Measurements from ENCODE around the gene FGFR3. TPM values are rescaled to one million over a fixed set of nuclear protein-coding genes. Genes with fewer than 3 reads are reported as not detected.

The FGFR3 gene
- total RNA-seq, 4 donors from 2014 or later = 438 to 805 (median 489) TPM

DNA sequence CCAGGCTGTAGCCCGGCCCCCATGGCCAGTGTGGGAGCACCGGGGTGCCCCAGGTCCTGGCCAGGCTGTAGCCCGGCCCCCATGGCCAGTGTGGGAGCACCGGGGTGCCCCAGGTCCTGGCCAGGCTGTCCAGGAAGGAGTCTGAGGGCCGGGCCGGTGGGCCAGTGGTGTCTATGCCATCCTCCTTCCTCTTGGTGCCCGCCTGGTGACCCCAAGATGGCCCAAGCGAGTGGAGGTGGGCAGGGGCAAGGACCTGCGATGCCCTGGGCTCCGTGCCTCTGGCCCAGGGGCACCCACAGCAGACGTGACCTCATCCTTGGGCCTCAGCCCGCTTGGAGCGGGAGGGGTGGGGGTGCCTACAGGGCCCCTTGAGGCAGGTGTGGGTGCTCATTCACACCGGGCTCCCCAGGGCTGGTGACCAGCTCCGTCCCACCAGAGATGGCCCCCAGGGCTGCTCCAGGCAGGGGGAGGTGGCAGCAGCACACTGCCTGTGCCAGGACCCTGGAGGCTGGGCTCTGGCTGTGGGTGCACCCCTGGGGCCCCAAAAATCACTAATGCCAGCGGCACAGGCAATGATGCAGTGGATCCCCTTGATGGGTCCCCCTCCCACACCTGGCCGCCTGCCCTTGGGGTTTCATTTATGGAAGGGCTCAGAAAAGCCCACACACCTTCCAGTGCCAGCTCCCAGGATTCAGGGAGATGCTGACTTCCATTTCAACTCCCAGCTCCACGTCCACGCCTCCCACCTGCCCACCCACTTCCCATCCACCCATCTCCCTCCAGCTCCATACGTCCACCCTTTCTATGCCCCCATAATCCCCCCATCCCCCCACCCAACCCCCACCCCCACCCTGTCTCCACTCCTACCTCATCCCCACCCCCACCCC lies 36.0 kb upstream of the FGFR3 start:
- TF ChIP-seq POLR2A (IDR thresholded peaks at IDR 0.05) = no peak
- TF ChIP-seq, protein P1, sequence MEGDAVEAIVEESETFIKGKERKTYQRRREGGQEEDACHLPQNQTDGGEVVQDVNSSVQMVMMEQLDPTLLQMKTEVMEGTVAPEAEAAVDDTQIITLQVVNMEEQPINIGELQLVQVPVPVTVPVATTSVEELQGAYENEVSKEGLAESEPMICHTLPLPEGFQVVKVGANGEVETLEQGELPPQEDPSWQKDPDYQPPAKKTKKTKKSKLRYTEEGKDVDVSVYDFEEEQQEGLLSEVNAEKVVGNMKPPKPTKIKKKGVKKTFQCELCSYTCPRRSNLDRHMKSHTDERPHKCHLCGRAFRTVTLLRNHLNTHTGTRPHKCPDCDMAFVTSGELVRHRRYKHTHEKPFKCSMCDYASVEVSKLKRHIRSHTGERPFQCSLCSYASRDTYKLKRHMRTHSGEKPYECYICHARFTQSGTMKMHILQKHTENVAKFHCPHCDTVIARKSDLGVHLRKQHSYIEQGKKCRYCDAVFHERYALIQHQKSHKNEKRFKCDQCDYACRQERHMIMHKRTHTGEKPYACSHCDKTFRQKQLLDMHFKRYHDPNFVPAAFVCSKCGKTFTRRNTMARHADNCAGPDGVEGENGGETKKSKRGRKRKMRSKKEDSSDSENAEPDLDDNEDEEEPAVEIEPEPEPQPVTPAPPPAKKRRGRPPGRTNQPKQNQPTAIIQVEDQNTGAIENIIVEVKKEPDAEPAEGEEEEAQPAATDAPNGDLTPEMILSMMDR (IDR thresholded peaks at IDR 0.05) = no peak
- H3K4me3 ChIP-seq (ENCODE audit: low read depth, poor library complexity, severe bottlenecking) = no peak overlapping the region
- WGBS, 2 donors = 65 to 76% methylated on average over 8 to 9 of the region's 20 CpGs
- intact Hi-C loops (cut with DNase I; ENCODE audit: low total_unique reads) = no loop called here
- DNase-seq (ENCODE audit: low spot score in 2 of 2) = no peak

- intact Hi-C loops (cut with DNase I; ENCODE audit: low total_unique reads) = no loop called here
- TF ChIP-seq, protein P1 (IDR thresholded peaks at IDR 0.05) = no peak
- TF ChIP-seq POLR2A (IDR thresholded peaks at IDR 0.05) = no peak
- WGBS, 2 donors = 59% methylated on average over 17 of the region's 17 CpGs
- DNase-seq (ENCODE audit: low spot score in 2 of 2) = no peak
- no peak overlapping the region for H3K4me3 ChIP-seq (ENCODE audit: low read depth, poor library complexity, severe bottlenecking)
Measured at GRCh38 chr4:1757836-1758235, 35.3 kb upstream of the FGFR3 start.

DNA sequence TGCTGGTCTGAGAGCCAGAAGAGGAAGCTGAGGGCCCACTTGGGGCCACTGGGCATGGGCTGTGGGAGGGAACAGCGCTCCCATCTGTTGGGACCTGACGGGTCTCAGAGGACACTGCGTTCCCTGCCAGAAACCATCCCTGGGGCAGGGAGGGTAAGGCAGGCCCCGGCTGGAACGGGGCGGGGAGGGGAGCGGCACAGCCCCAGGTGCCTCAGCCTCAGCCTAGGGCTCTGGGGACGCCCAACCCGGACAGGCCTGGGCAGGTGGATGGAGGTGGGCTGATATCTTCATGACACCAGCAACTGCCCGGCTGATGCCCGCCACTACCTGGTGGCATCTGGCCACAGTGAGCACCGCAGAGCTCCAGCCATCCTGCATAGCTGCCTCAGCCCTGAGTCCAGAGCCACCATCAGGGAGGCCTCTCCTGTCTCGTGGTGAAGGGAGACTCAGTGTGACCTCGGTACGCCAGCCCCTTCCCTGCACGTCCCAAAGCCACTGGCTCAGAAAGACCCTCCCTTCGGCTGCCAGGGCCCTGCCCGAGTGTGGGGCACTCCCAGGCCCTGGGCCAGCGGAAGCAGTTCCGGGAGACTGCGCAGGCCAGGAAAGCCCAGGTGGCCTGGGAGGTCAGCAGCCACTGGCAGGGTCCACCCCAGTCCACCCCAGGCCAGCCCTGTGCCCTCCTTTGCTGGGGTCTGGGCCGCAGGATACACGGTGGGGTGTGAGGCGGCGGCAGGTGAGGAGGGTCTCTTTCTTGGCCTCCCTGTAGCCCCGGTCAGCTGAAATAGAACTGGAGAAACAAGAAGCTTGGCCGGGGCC lies 34.6 kb upstream of the FGFR3 start:
- WGBS, 2 donors = 53 to 61% methylated on average over 19 to 20 of the region's 27 CpGs
- DNase-seq (ENCODE audit: low spot score in 2 of 2) = no peak
- no peak overlapping the region for H3K4me3 ChIP-seq (ENCODE audit: low read depth, poor library complexity, severe bottlenecking)
- TF ChIP-seq POLR2A (IDR thresholded peaks at IDR 0.05) = no peak
- TF ChIP-seq, protein P1 (IDR thresholded peaks at IDR 0.05) = no peak
- intact Hi-C loops (cut with DNase I; ENCODE audit: low total_unique reads) = no loop called here

GRCh38 chr4:1759170-1759817 lies 33.8 kb upstream of the FGFR3 start:
- TF ChIP-seq POLR2A (IDR thresholded peaks at IDR 0.05) = no peak
- TF ChIP-seq, protein P1 (IDR thresholded peaks at IDR 0.05) = no peak
- no peak for DNase-seq (ENCODE audit: low spot score in 2 of 2)
- H3K4me3 ChIP-seq (ENCODE audit: low read depth, poor library complexity, severe bottlenecking) = no peak overlapping the region
- 64 to 72% methylated on average over 15 to 19 of the region's 19 CpGs for WGBS, 2 donors
- intact Hi-C loops (cut with DNase I; ENCODE audit: low total_unique reads) = no loop called here

DNA sequence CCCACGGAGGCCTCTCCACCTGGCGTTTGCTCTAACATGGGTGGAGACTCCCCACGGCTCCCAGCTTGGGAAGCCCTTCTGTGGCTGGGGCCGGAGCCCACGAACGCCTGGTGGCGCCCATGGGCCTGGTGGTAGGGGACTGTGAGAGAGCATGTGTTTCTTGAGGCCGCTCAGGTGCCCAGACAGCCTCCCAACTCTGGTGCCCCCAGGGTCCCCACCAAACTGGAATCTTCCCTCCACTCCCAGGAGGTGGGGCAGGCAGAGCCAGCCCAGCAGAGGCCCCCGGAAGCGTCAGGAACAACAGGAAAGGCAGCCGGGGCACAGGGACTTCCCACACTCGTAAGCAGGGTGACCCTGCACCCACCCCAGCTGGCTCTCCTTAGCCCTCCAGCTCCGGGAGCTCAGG lies 33.3 kb upstream of the FGFR3 start:
- intact Hi-C loops (cut with DNase I; ENCODE audit: low total_unique reads) = no loop called here
- 42 to 57% methylated on average over 12 to 13 of the region's 13 CpGs for WGBS, 2 donors
- no peak for DNase-seq (ENCODE audit: low spot score in 2 of 2)
- TF ChIP-seq, protein P1 (IDR thresholded peaks at IDR 0.05) = no peak
- TF ChIP-seq POLR2A (IDR thresholded peaks at IDR 0.05) = no peak
- no peak overlapping the region for H3K4me3 ChIP-seq (ENCODE audit: low read depth, poor library complexity, severe bottlenecking)
